NCI-H524 (cell line): ENCODE results near the gene GLYR1.
"Not testable (repeated sequence)": the region's sequence is repeated elsewhere in the genome, so short reads cannot be mapped to it uniquely, and the experiment has no call there.

Experiments used
- DNase-seq, 2 experiments: peaks; one replicate each; lab custom pipeline; 2025; lab: John Stamatoyannopoulos, UW

GLYR1 gene

DNA sequence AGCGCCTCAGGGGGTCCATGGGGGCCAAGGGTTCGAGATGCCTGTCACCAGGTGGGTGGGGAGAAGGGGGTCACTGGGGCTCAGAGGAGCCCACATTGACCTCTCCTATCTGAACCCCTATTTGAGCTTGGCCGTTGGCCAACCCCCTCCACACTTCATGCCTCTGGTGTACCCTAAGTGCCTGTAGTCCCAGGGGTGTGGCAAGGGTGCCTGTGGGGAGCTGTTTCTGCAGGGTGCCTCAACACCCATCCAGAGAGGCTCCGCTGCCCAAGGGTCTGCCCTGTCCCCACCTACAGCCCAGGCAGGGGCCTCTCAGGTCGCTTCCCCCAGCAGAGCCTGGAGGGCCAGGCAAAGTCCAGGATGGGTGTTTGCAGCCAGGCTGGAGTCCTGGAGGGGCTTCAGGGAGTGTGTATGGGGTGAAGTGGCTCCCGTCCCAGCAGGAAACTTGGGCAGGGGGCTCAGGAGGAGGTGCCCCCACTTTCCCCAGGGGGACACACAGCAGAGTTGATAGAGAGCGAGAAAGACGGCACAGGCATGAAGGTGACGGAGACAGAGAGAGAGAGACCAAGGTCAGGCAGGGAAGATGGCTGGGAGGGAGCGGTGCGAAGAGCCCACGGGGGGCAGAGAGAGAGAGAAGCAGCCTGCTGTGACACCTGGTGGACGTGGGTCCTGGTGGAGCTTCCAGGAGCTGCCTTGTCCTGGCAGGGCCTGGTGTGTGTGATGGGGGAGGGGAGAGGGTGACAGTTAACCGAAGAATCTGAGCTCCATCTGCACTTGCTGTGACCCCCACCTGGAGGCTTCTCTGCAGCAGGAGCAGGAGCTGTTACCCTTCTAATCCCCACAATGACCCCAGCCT lies 59.2 kb downstream of the GLYR1 start, which contains the start of gene SEPTIN12:
SEPTIN12 (minus strand) TSS at position 719 of the 856 bp plus-strand sequence; CDS start at position 19, 700 bp downstream.
- peak; percentile 98 to 99 for DNase-seq

DNA sequence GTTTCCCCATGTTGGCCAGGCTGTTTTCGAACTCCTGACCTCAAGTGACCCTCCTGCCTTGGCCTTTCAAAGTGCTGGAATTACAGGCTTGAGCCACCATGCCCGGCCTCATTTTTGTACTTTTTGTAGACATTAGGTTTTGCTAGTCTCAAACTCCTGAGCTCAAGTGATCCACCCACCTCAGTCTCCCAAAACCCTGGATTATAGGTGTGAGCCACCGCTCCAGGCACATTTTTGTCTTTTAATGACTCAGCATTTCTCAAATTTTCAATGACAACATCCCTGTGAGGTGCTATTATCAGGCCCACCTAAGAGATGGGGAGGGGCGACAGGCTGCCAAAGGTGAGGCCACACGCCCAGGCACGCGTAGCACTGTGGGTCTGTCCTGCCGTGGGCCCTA lies 60.0 kb downstream of the GLYR1 start:
- no peak for DNase-seq

DNA sequence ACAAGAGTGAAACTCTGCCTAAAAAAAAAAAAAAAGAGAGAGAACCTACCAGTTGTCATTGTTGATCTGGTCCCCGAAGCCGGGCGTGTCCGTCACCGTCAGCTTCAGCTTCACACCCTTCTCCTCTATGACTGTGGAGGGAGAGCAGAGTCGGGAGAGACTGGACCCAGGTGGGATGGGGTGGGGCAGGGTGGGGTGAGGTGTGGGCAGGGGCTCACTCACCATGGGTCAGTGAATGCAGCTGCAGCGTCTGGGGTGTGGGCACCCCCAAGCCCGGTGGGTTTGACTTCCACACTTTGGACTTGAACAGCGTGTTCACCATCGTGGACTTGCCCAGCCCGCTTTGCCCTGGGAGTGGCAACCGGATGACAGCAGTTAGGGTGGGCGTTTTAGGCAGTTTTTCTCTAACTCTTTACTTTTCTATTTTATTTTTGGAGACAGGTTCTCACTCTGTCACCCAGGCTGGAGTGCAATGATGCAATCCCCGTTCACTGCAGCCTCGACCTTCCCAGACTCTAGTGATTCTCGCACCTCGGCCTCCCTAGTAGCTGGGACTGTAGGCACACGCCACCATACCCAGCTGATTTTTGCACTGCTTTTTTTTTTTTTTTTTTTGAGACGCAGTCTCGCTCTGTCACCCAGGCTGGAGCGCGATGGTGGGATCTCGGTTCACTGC lies 61.2 kb downstream of the GLYR1 start:
- DNase-seq: no peak

DNA sequence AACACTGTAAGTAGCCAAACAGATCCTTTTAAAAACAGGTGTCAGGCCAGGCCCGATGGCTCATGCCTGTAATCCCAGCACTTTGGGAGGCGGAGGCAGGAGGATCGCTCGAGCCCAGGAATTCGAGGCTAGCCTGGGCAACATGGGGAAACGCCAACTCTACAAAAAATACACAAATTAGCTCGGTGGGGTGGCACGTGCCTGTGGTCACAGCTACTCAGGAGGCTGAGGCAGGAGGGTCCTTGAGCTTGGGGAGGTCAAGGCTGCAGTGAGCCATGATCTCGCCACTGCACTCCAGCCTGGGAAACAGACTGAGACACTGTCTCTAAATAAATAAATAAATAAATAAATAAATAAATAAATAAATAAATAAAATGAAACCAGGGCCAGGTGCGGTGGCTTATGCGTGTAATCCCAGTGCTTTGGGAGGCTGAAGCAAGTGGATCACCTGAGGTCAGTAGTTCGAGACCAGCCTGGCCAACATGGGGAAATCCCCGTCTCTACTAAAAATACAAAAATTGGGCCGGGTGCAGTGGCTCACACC lies 62.6 kb downstream of the GLYR1 start:
- DNase-seq: not testable (repeated sequence)

DNA sequence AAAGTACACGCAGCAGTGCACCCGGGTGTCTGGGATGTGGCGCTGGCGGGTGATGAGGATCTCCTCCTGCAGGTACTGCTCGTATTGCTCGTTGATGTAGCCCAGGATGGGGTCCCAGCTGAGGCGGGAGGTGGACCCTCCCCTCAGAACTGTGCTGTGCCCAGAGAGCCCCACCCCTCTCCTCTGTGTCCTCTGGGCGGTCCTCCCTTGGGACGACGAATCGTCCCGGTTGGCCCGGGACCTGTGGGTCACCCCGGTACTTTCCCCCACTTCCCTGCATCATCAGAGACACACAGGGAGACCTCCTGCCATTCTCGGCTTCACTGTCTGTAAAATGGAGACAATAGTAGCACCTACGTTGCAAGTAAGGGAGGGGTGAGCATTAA lies 63.1 kb downstream of the GLYR1 start:
- no peak for DNase-seq

DNA sequence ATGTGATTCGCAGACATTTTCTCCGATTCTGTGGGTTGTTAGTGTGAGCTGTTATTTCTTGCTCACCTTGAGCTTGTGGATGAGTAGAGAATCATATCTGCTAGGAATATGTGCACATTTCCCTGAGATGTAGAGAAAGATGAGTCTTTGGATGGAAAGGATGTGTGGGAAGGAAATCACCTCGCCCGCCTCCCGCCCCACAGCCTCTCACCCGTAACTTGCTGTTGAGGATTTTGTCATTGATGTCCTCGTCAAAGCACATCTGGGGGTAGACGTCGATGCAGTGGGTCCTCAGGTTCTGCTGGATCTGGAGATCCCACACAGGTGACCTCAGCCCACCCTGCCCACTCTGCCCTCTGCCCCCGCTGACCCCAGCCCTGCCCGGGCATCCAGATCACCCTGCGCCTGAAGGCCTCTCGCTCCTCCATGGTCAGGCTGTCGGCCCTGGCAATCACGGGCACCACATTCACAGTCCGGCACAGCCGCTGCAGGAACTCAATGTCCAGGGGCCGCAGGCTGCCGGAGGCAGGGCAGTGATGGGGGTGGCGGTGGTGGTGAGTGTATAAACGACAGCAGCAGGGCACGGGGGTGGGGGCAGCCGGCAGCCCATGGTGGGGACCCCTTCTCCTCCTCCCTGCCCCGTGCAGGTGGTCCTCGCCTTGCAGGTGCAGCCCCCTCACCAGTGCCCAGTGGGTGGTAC lies 63.7 kb downstream of the GLYR1 start:
- no peak for DNase-seq

DNA sequence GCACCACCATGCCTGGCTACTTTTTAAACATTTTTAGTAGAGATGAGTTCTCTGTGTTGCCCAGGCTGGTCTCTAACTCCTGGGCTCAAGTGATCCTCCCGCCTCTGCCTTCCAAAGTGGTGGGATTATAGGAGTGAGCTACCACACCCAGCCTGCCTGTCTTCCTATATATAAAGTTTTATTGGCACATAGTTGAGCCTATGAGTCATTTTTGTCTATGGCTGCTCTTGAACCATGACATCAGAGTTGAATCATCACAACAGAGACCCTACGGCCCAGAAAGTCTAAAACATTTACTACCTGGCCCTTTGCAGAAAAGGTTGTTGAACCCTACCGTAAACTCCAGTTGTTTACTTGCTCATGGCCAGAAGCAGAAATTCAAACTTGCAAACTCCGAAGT lies 66.9 kb downstream of the GLYR1 start:
- DNase-seq: no peak

DNA sequence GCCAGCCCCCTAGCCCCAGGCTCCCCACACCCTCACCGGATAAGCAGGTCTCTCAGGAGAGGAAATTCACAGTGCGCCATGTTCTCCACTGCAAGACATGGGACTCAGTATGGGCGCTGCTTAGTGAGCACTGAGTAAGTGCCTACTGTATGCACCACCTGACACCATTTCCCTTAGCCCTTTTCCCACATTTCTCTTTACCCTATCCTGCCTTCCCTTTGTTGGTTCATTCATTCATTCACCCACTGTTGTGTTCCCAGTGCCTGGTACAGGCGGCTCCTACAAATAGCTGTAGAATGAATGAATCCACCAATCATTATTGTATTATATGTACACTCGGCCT lies 69.1 kb downstream of the GLYR1 start:
- DNase-seq: no peak

DNA sequence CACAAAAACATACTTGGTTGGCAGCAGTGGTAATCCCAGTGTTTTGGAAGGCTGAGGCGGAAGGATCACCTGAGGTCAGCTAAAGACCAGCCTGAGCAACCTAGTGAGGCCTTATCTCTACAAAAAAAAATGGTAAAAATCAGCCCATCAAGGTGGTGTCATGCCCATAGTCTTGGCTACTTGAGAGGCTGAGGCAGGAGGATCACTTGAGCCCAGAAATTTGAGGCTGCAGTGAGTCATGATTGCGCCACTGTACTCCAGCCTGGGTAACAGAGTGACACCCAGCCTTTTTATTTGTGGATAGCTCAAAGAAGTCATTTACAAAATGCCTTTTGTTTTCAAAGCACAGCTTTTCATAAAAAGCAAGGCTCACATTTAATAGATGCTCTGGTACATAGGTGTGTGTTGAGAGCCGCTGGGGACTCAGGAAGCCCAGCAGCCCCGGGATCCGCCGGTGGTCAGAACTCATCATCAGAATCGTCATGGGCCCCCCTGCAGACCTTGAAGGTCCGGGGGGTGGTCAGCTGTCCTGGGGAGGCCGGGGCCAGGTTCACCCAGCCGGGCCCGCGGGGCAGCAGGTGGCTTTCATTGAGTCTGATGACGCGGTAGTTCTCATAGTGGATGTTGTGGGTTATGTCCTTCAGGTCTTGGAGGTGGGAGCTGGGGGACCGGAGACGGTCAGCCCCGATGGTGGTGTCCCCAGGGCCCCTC lies 69.6 kb downstream of the GLYR1 start:
- no peak for DNase-seq

DNA sequence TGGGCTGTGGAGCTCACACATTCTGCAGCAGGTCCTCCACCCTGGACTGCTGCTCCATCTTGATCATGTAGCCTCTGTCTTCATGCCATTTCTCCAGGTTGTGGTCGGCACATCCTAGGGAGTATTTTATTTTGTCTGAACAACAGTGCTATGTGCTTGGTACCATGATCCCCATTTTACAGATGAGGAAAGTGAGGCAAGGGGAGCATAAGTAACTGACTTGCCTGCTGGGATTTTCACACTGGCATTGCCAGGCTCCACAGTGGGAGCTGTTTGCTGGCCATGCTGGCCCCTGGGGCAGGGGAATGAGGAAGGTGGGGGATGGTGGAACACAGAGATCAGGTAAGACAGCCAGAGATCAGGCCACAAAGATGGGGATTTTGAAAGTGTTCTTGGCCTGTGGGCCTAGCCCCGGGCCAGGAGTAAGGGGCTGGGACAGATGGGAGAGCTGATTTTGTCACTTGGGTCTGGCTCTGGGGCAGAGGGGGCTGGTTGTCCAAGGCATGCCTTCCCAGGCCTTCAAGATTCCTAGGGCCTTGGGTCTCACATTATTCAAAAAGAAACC lies 70.9 kb downstream of the GLYR1 start:
- no peak for DNase-seq

DNA sequence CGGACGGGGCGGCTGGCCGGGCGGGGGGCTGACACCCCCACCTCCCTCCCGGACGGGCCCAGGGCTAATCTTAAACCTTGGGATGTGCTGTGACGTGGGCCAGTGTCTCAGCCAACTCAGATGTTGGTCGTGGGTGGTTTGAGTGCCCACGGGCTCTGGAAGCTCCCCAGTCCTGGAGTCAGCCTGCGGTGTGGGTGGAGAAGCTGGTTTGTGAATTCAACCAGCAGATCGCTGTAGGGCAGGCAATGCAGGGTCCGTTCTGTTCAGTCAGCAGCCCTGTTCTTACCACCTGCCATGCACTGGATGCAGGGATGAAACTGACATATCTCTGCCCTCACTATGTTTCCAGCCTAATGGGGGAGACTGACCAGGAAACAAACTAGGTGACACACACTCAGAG lies 72.1 kb downstream of the GLYR1 start:
- no peak for DNase-seq

DNA sequence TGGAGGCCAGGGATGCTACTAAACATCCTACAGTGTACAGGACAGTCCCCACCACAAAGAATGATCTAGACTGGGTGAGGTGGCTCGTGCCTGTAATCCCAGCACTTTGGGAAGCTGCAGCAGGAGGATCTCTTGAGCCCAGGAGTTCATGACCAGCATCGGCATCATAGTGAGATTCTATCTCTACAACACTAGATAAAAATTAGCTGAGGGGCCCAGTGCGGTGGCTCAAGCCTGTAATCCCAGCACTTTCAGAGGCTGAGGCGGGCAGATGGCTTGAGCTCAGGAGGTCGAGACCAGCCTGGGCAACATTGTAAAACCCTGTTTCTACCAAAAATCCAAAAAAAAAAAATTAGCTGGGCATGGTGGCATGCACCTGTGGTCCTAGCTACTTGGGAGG lies 74.7 kb downstream of the GLYR1 start:
- DNase-seq: no peak

DNA sequence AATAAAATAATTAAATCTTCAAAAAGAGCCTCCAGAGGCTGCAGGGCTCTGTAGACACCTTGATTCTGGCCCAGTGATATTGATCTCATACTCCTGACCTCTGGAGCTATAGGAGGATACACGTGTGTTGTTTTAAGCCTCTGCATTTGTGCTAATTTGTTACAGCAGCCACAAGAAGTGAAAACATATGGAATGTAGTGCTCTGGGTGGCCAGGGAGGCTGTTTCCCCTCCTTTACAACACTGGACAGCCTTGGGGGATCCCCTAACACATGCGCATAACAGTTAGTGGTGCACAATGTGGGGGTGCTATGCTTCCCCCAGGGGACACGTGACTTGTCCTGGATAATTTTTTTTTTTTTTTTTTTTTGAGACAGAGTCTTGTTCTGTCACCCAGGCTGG lies 75.4 kb downstream of the GLYR1 start:
- no peak for DNase-seq

DNA sequence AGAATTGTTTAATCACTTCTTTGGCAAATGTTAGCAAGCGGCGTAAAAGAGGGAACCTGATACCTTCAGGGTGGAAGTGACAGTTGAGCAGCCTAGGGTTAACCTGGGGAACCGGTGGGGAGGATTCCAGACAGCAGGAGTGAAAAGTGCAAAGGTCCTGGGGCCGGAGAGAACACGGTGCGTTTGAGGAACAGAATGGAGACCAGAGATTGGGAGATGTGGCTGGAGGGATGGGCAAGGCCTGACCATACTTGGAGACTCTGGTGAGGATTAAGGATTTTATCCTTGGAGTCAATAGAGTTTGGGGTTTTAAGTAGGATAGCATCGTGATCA lies 77.8 kb downstream of the GLYR1 start:
- DNase-seq: no peak

DNA sequence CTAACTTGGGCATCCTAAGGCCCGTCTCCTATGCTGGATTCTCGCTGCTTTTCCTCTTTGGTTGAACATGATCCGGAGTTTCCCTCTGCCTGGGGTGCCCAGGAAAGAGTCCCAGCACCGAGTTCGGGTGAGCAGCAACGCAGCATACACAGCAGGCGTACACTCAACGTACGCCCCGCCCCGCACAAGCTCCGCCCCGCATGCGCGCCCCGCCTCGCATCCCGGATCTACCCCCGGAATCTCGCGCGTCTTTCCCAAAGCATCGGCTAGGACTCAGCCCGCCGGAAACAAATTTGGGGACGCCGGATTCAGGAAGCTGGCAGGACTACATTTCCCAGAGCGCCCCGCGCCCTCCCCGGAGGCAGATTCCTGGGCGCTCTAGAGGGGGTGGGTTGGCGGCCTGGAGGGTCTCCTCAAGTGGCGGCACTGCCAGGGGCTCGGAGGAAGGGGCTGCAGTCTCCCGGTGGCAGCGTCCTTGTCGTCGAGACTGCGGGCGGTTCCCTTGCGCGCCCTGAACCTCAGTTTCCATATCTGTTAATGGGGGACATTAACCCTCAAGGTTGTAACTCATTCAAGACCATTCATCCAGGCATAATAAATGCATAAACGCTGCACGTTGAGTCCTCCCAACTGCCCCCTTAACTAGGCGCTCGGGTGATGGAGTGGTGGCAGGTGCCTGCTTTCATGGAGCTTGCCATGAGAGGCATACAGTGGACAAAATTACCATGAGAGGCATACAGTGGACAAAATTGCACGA lies 78.4 kb downstream of the GLYR1 start:
- DNase-seq: peak; percentile 97

DNA sequence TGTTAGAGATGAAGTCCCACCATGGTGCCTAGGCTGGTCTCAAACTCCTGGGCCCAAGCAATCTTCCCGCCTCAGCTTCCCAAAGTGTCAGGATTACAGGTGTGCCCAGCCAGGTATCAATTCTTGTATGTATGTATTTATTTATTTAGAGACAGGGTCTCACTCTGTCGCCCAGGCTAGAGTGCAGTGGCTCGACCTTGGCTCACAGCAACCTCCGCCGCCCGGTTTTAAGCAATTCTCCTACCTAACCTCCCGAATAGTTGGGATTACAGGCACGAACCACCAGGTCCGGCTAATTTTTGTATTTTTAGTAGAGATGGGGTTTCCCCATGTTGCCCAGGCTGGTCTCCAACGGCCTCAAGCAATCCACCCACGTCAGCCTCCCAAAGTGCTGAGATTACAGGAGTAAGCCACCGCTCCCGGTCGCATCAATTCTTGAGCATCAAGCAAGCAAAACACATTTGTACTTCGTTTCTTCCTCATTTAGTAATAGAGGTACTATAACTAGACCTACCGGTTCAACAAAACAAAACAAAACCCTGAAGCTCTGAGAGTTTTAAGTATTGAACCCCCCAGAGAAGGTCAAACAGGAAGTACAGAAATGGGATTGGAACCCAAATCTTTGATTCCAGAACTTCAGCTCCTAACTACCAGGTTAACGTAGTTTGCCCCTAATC lies 79.1 kb downstream of the GLYR1 start:
- no peak for DNase-seq

DNA sequence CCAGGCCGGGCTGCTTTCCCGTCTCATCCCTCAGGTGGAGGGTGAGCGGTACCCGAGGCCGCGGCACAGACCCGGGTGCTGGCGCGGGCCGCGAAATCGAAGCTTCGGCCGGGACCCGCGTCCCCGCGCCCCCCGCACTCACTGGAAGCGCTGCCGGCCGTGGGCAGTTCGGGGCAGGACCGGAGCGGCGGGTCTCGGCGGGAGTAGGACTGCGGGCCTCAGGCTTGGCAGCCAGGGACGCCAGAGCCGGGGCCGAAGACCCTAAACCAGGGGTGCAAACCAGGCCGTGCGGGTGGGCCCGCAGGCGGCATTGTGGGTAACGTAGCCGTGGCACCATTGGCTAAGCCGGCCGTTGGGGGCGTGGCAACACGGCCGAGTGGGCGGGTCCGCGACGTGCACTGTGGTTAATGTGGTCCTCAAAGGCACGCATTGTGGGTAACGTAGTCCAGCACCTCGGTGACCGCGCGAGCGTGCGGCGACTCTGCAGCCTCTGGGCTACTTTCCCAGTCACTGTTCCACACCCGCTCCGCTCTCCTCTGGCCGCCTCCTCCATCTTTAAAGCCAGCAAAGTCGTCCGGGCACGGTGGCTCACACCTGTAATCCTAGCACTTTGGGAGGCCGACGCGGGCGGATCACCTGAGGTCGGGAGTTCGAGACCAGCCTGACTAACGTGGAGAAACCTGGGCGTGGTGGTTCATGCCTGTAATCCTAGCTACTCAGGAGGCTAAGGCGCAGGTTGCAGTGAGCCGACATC lies 80.0 kb downstream of the GLYR1 start, which contains the start of gene ZNF500:
ZNF500 (minus strand) TSS at position 288 of the 754 bp plus-strand sequence. CDS start 1,184 bp downstream, outside the sequence.
- DNase-seq: peak; percentile 93 to 97

DNA sequence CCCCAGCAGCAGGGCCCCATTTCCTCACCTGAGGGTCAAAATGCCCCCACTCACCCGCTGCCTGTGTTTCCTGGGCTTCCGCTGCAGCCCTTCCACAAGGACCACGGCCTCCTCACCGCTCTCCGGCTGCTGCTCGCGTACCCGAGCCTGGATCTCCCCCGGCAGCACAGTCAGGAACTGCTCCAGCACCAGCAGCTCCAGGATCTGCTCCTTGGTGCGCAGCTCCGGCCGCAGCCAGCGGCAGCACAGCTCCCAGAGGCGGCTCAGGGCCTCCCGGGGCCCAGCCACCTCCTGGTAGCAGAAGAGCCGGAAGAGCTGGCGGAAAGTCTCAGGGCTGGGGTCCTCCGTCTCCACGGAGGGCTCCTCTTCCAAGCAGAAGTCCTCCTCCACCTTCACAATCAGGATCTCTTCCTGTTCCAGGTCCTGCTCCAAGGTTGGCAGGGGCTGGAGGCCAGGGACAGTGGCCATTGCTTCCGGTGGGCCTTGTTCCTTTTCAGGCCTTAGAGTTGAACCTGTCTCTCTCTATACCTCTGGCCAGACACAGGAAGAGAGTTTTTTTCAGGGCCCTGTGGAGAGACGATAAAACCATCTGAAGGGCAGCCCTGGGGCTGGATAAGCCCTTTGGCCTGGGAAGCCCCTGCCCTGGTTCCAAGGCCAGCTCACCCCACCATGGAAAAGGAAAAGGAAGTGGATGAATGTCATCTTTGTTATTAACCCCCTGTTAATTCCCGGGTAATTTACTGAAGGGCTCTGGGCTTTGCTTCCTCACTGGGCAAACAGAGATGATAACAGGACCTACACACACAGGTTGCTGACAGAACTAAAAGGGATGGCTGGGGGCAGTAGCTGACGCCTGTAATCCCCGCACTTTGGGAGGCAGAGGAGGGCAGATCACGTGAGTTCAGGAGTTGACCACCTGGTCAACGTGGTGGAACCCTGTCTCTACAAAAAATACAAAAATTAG lies 81.3 kb downstream of the GLYR1 start:
- no peak for DNase-seq
